ENCODE measurements around the gene CNN1. TPM values are rescaled to one million over a fixed set of nuclear protein-coding genes. Genes with fewer than 3 reads are reported as not detected.
A peak's percentile ranks its signal among the peaks of the same experiment; 100 is the strongest.

Gene CNN1
- total and polyA plus RNA-seq, 2 of the 13 experiments (the other 11 are each of a cell fraction or from before 2014, with no cell fraction given), result 0.70 to 1.1 TPM

- TF ChIP-seq, protein P1, sequence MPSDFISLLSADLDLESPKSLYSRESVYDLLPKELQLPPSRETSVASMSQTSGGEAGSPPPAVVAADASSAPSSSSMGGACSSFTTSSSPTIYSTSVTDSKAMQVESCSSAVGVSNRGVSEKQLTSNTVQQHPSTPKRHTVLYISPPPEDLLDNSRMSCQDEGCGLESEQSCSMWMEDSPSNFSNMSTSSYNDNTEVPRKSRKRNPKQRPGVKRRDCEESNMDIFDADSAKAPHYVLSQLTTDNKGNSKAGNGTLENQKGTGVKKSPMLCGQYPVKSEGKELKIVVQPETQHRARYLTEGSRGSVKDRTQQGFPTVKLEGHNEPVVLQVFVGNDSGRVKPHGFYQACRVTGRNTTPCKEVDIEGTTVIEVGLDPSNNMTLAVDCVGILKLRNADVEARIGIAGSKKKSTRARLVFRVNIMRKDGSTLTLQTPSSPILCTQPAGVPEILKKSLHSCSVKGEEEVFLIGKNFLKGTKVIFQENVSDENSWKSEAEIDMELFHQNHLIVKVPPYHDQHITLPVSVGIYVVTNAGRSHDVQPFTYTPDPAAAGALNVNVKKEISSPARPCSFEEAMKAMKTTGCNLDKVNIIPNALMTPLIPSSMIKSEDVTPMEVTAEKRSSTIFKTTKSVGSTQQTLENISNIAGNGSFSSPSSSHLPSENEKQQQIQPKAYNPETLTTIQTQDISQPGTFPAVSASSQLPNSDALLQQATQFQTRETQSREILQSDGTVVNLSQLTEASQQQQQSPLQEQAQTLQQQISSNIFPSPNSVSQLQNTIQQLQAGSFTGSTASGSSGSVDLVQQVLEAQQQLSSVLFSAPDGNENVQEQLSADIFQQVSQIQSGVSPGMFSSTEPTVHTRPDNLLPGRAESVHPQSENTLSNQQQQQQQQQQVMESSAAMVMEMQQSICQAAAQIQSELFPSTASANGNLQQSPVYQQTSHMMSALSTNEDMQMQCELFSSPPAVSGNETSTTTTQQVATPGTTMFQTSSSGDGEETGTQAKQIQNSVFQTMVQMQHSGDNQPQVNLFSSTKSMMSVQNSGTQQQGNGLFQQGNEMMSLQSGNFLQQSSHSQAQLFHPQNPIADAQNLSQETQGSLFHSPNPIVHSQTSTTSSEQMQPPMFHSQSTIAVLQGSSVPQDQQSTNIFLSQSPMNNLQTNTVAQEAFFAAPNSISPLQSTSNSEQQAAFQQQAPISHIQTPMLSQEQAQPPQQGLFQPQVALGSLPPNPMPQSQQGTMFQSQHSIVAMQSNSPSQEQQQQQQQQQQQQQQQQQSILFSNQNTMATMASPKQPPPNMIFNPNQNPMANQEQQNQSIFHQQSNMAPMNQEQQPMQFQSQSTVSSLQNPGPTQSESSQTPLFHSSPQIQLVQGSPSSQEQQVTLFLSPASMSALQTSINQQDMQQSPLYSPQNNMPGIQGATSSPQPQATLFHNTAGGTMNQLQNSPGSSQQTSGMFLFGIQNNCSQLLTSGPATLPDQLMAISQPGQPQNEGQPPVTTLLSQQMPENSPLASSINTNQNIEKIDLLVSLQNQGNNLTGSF (CRISPR knock-in tag; IDR thresholded peaks at IDR 0.05), result 0 out of 2 replicates have a peak, but pooled peaks have one; percentile 13
- TF ChIP-seq TFE3 (CRISPR knock-in tag; IDR thresholded peaks at IDR 0.05), result peak; percentile 16; the same call in 1 of the 2 replicates
- TF ChIP-seq KDM1A (CRISPR knock-in tag; IDR thresholded peaks at IDR 0.05), result peak; percentile 95
- TF ChIP-seq ZMYM3 (CRISPR knock-in tag; IDR thresholded peaks at IDR 0.05), result peak; percentile 82
- TF ChIP-seq ZNF788 (CRISPR knock-in tag; IDR thresholded peaks at IDR 0.05; ENCODE audit: borderline replicate concordance), result peak; percentile 54; the same call in 1 of the 2 replicates
- TF ChIP-seq, protein P2, sequence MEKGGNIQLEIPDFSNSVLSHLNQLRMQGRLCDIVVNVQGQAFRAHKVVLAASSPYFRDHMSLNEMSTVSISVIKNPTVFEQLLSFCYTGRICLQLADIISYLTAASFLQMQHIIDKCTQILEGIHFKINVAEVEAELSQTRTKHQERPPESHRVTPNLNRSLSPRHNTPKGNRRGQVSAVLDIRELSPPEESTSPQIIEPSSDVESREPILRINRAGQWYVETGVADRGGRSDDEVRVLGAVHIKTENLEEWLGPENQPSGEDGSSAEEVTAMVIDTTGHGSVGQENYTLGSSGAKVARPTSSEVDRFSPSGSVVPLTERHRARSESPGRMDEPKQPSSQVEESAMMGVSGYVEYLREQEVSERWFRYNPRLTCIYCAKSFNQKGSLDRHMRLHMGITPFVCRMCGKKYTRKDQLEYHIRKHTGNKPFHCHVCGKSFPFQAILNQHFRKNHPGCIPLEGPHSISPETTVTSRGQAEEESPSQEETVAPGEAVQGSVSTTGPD (CRISPR knock-in tag; IDR thresholded peaks at IDR 0.05), result no peak
- TF ChIP-seq MAFF (IDR thresholded peaks at IDR 0.05; ENCODE audit: low read depth, low read length), result no peak
- peak; percentile 34; the same call in 1 of the 2 replicates for TF ChIP-seq ZNF280D (CRISPR knock-in tag; IDR thresholded peaks at IDR 0.05)
- no peak for TF ChIP-seq ZNF180 (CRISPR knock-in tag; IDR thresholded peaks at IDR 0.05; ENCODE audit: borderline replicate concordance, low read depth)
- TF ChIP-seq XRCC5 (optimal IDR thresholded peaks at IDR 0.05; ENCODE audit: low read length), result peak; percentile 93
- TF ChIP-seq, protein P3, sequence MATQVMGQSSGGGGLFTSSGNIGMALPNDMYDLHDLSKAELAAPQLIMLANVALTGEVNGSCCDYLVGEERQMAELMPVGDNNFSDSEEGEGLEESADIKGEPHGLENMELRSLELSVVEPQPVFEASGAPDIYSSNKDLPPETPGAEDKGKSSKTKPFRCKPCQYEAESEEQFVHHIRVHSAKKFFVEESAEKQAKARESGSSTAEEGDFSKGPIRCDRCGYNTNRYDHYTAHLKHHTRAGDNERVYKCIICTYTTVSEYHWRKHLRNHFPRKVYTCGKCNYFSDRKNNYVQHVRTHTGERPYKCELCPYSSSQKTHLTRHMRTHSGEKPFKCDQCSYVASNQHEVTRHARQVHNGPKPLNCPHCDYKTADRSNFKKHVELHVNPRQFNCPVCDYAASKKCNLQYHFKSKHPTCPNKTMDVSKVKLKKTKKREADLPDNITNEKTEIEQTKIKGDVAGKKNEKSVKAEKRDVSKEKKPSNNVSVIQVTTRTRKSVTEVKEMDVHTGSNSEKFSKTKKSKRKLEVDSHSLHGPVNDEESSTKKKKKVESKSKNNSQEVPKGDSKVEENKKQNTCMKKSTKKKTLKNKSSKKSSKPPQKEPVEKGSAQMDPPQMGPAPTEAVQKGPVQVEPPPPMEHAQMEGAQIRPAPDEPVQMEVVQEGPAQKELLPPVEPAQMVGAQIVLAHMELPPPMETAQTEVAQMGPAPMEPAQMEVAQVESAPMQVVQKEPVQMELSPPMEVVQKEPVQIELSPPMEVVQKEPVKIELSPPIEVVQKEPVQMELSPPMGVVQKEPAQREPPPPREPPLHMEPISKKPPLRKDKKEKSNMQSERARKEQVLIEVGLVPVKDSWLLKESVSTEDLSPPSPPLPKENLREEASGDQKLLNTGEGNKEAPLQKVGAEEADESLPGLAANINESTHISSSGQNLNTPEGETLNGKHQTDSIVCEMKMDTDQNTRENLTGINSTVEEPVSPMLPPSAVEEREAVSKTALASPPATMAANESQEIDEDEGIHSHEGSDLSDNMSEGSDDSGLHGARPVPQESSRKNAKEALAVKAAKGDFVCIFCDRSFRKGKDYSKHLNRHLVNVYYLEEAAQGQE (IDR thresholded peaks at IDR 0.05; ENCODE audit: borderline replicate concordance in 1 of 2, low read depth in 1 of 2, low read length in 2 of 2), result 0 out of 4 replicates have a peak, but pooled peaks of 1 of the 2 experiments have one; percentile 20
- TF ChIP-seq IRF2 (CRISPR knock-in tag; IDR thresholded peaks at IDR 0.05), result peak; percentile 65; the same call in 1 of the 2 replicates
These were observed 2.7 kb upstream of the CNN1 start (continued) for GRCh38 chr19:11535792-11536595.

All from HepG2 (cell line).